Erythroblast (primary cell): ENCODE data around the gene ATP8B3.

Experiments used
- GATA1 ChIP-seq: IDR thresholded peaks from 2 replicates; pipeline ENCODE4 v1.6.1; 2011; ENCODE audit warnings: low read depth, mild to moderate bottlenecking, control low read depth, low read length, moderate library complexity
- POLR2A ChIP-seq: IDR thresholded peaks from 2 replicates; pipeline ENCODE4 v1.6.1; 2011; ENCODE audit warnings: mild to moderate bottlenecking, low read length

- TF ChIP-seq POLR2A, result no peak
- TF ChIP-seq GATA1, result no peak
These were observed 15.5 kb downstream of the ATP8B3 start for GRCh38 chr19:1796395-1797142.
